GM21723 (cell line): ENCODE results near the gene CEP162.
"Not testable (repeated sequence)": the region's sequence is repeated elsewhere in the genome, so short reads cannot be mapped to it uniquely, and the experiment has no call there.

ENCODE experiments used
- ATAC-seq: cut with Tn5 transposase; IDR thresholded peaks from one replicate; pipeline ENCODE4 v1.9.1; 2021; ENCODE audit warnings: mild to moderate bottlenecking, moderate library complexity; ENCODE audit not compliant: unreplicated experiment

Gene CEP162

GRCh38 chr6:84164328-84164727 is 63.1 kb downstream of the CEP162 start:
- ATAC-seq: not testable (repeated sequence)

GRCh38 chr6:84161190-84161589 is 66.3 kb downstream of the CEP162 start:
- no peak for ATAC-seq

- ATAC-seq: no peak
Observed at GRCh38 chr6:84156306-84156705, 71.1 kb downstream of the CEP162 start.

- ATAC-seq: no peak
Observed at GRCh38 chr6:84151669-84152068, 75.8 kb downstream of the CEP162 start.

GRCh38 chr6:84150705-84151104 is 76.7 kb downstream of the CEP162 start:
- no peak for ATAC-seq

- no peak for ATAC-seq
Observed at GRCh38 chr6:84141521-84141920, 85.9 kb downstream of the CEP162 start.

- ATAC-seq: no peak
Observed at GRCh38 chr6:84139311-84139710, 88.1 kb downstream of the CEP162 start.

- no peak for ATAC-seq
Observed at GRCh38 chr6:84137989-84138575, 89.4 kb downstream of the CEP162 start.

- ATAC-seq: no peak
Observed at GRCh38 chr6:84137051-84137375, 90.4 kb downstream of the CEP162 start.

GRCh38 chr6:84136364-84137050 is 90.9 kb downstream of the CEP162 start:
- ATAC-seq: no peak

GRCh38 chr6:84135291-84135690 is 92.2 kb downstream of the CEP162 start:
- ATAC-seq: no peak

GRCh38 chr6:84133385-84133784 is 94.1 kb downstream of the CEP162 start:
- not testable (repeated sequence) for ATAC-seq

GRCh38 chr6:84129588-84129987 is 97.9 kb downstream of the CEP162 start:
- ATAC-seq: not testable (repeated sequence)

GRCh38 chr6:84123186-84123585 is 104.3 kb downstream of the CEP162 start:
- ATAC-seq: no peak

- no peak for ATAC-seq
Observed at GRCh38 chr6:84119277-84119676, 108.2 kb downstream of the CEP162 start.

GRCh38 chr6:84118191-84118590 is 109.3 kb downstream of the CEP162 start:
- ATAC-seq: no peak

- ATAC-seq: not testable (repeated sequence)
Observed at GRCh38 chr6:84114933-84115594, 112.4 kb downstream of the CEP162 start.

GRCh38 chr6:84111351-84111750 is 116.1 kb downstream of the CEP162 start:
- not testable (repeated sequence) for ATAC-seq

- ATAC-seq: no peak
Observed at GRCh38 chr6:84107495-84107894, 119.9 kb downstream of the CEP162 start.

GRCh38 chr6:84105215-84105924 is 122.1 kb downstream of the CEP162 start:
- ATAC-seq: not testable (repeated sequence)

GRCh38 chr6:84103029-84103428 is 124.4 kb downstream of the CEP162 start:
- no peak for ATAC-seq

- ATAC-seq: no peak
Observed at GRCh38 chr6:84095156-84095555, 132.3 kb downstream of the CEP162 start.
